Spleen (tissue), 7 donors: ENCODE data around the gene BAIAP2L1.

Source experiments
- POLR2A ChIP-seq, 3 donors: fragments of 450-650 bp; IDR thresholded peaks; one replicate each; pipeline ENCODE4 v1.5.1; 2017; ENCODE audit warnings: antibody characterized with exemption in 3 of 3, mild to moderate bottlenecking in 1 of 3
- POLR2AphosphoS5 ChIP-seq, 3 donors: sonication (generic); formaldehyde crosslinking; IDR thresholded peaks; one replicate each; pipeline ENCODE4 v1.5.1; 2017; ENCODE audit warnings: antibody characterized with exemption in 3 of 3
- TF ChIP-seq, protein P1 (sequence below), 11 experiments: fragments of 200-600 bp in 7 of 11; fragments of 450-650 bp in 4 of 11; sonication (generic) in 4 of 11; IDR thresholded peaks in 8 of 11; conservative IDR thresholded peaks in 3 of 11; 1 replicate in 7 of 11; 2 replicates in 4 of 11; pipeline versions ENCODE4 v1.4.0 to v1.8.0; 2016 to 2021; ENCODE audit warnings: antibody characterized with exemption in 11 of 11, inconsistent platforms in 4 of 11, mild to moderate bottlenecking in 1 of 11
- donor health status: DM: no; HTN: no; CAD: no; lungs with moderate emphysema.
- donor health status: DM: no; HTN: no; CAD: no.
- donor health status: DM: no; HTN: no; CAD: no.

GRCh38 chr7:98283887-98284222 is 117.0 kb downstream of the BAIAP2L1 start:
- TF ChIP-seq, protein P1, sequence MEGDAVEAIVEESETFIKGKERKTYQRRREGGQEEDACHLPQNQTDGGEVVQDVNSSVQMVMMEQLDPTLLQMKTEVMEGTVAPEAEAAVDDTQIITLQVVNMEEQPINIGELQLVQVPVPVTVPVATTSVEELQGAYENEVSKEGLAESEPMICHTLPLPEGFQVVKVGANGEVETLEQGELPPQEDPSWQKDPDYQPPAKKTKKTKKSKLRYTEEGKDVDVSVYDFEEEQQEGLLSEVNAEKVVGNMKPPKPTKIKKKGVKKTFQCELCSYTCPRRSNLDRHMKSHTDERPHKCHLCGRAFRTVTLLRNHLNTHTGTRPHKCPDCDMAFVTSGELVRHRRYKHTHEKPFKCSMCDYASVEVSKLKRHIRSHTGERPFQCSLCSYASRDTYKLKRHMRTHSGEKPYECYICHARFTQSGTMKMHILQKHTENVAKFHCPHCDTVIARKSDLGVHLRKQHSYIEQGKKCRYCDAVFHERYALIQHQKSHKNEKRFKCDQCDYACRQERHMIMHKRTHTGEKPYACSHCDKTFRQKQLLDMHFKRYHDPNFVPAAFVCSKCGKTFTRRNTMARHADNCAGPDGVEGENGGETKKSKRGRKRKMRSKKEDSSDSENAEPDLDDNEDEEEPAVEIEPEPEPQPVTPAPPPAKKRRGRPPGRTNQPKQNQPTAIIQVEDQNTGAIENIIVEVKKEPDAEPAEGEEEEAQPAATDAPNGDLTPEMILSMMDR (IDR thresholded peaks at IDR 0.05 in 8 of 11, conservative IDR thresholded peaks at IDR 0.05 in 3 of 11) = no peak
- no peak for TF ChIP-seq POLR2A (IDR thresholded peaks at IDR 0.05)
- TF ChIP-seq POLR2AphosphoS5 (IDR thresholded peaks at IDR 0.05) = no peak
